ENCODE results near the gene KCTD20. TPM values are rescaled to one million over a fixed set of nuclear protein-coding genes. Genes with fewer than 3 reads are reported as not detected.

Gene KCTD20
- 10 to 100 TPM; 25.0 to 43.9 (median 29.0) TPM for total RNA-seq
- polyA plus RNA-seq = 10 to 100 TPM in 1 of 2 donors, 1 to 10 TPM in 1; 8.3 to 25.6 TPM
- long read RNA-seq, donor 1, full-length matches to known transcripts = 25 of 39 reads
- long read RNA-seq, donor 1, partial matches to known transcripts = 3 of 39 reads
- long read RNA-seq, donor 1, other reads (novel, unspliced or antisense) = 11 of 39 reads
- long read RNA-seq, donor 2, full-length matches to known transcripts = 55 of 91 reads
- long read RNA-seq, donor 2, partial matches to known transcripts = 13 of 91 reads
- long read RNA-seq, donor 2, other reads (novel, unspliced or antisense) = 23 of 91 reads
- long read RNA-seq, donor 3, full-length matches to known transcripts = 37 of 49 reads
- long read RNA-seq, donor 3, partial matches to known transcripts = 1 of 49 reads
- long read RNA-seq, donor 3, other reads (novel, unspliced or antisense) = 11 of 49 reads

DNA sequence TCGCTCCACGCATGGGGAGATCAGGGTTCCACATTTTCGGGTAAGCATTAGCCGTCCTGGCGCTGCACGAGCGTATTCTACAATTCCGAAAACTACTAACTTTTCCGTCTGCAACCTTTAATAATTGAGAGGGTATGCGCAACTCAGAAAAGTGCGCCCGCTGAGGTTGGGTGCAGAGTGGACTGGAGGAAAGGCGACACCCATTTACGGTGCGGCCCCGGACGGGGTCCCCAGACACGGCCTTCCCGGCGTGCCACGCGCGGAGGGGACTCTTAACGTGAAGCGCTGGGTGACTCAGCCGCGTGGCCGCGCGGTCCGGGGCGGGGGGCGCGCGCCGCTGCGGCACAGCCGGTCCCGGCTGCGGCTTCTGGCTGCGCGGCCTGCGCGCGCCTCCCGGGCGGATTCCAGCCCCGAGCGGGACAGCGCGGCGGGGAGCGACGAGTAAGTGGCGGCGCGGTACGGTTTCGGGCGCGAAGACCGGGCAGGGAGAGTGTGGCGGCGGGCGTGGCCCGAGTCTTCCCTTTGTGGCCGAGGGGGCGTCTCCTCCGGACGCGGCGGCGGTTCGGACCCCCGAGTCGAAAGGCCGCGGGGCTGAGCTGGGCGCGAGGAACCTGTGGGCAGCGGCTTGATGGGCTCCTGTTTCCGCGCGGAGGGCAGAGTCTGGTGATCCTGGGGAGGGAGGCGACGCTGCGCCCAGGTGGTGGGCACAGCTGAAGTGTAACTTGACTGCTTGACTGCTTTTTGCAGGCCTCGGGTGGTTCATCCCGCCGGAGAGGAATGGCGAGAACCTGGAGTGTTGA lies at the start of gene KCTD20, which contains the start of gene PXT1:
Gene KCTD20 (plus strand): TSS at position 330 of the 800 bp plus-strand sequence. CDS start 27,098 bp downstream, outside the sequence.
Gene PXT1 (minus strand): TSS at position 184 of the 800 bp plus-strand sequence. CDS start 16,772 bp downstream, outside the sequence.
- peak; percentile 87 to 94 (median 91) for ATAC-seq
- no peaks in the 10 kb centered on the region for H3K36me3 ChIP-seq
- H3K9me3 ChIP-seq = no peaks in the 10 kb centered on the region
- 1 to 2% (median 1%) methylated on average over 23 to 91 of the region's 91 CpGs for WGBS, 4 donors
- H3K27ac ChIP-seq = peak within 1 kb of the TSS; percentile 85 to 100 (median 98)
- TF ChIP-seq, protein P1, sequence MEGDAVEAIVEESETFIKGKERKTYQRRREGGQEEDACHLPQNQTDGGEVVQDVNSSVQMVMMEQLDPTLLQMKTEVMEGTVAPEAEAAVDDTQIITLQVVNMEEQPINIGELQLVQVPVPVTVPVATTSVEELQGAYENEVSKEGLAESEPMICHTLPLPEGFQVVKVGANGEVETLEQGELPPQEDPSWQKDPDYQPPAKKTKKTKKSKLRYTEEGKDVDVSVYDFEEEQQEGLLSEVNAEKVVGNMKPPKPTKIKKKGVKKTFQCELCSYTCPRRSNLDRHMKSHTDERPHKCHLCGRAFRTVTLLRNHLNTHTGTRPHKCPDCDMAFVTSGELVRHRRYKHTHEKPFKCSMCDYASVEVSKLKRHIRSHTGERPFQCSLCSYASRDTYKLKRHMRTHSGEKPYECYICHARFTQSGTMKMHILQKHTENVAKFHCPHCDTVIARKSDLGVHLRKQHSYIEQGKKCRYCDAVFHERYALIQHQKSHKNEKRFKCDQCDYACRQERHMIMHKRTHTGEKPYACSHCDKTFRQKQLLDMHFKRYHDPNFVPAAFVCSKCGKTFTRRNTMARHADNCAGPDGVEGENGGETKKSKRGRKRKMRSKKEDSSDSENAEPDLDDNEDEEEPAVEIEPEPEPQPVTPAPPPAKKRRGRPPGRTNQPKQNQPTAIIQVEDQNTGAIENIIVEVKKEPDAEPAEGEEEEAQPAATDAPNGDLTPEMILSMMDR (IDR thresholded peaks at IDR 0.05) = no peak
- TF ChIP-seq POLR2A (IDR thresholded peaks at IDR 0.05) = peak in 1 of 2 donors; percentile 70
- H3K4me3 ChIP-seq = peak within 1 kb of the TSS; percentile 78 to 99 (median 89)
- no peaks in the 10 kb centered on the region for H3K27me3 ChIP-seq
- peaks cover 8 to 48% (median 34%) of the 10 kb centered on the region in 12 donors for H3K4me1 ChIP-seq
- intact Hi-C loops (cut with DNase I) = loop anchor here in 9 of 10 donors (1.0 to 10.0 kb wide), 8 partner anchors 20 to 236 kb away; partner anchors contain the start of genes SRSF3 (in 6 of the 9), STK38 (in 6 of the 9) and CDKN1A (in 1 of the 9)
- peak; percentile 90 to 95 (median 93) for DNase-seq

DNA sequence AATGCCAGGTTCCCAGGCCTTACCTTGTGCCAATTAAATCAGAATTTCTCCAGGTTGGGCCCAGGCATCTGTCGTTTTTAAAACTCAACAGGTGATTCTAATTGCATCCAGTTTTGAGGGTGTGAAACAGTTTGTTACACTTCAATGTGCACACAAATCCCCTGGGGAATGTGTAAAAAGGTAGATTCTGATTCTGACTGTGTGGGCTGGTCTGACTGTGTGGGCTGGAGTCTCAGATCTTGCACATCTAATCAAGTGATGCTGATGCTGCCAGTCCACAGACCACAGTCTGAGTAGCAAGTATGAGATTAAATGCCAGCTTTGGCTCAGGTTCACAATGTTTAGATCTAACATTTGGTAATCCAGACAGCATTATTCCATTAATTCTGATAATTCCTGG lies 42.8 kb upstream of the KCTD20 start:
- TF ChIP-seq, protein P1 (IDR thresholded peaks at IDR 0.05) = no peak
- no peak for TF ChIP-seq POLR2A (IDR thresholded peaks at IDR 0.05)
- Histone ChIP-seq H3K4me3 (no peak overlapping the region), H3K9me3 (peaks cover 0 to 4% (median 0%) of the 10 kb centered on the region in 12 donors), H3K36me3 (no peaks in the 10 kb centered on the region), H3K4me1 (no peaks in the 10 kb centered on the region), H3K27ac (no peak overlapping the region), H3K27me3 (no peaks in the 10 kb centered on the region)
- DNase-seq (no peak), ATAC-seq (no peak)
- intact Hi-C loops (cut with DNase I) = no loop called here
- WGBS, 4 donors = 73 to 85% (median 78%) methylated on average over 1 of the region's 1 CpG

DNA sequence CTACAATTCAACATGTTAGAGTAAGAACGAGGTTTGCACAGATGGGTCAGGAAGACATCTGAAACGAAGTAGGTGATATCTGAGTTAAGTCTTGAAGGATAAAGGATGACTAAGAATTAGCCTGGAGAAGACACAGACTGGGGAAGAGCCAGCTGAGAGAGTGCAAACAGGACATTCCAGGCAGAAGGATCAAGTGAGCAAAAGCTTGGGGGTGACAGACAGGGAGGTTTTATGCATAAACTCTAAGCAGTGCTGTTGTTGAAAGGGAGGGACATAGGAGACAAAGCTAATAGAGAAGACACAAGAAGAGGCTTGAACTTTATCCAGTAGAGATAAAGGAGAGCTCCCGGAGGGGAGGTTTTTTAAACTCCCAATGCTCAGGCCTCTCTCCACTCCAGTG lies 40.3 kb upstream of the KCTD20 start:
- no peaks in the 10 kb centered on the region for H3K4me1 ChIP-seq
- WGBS, 4 donors = 69 to 80% (median 75%) methylated on average over 3 of the region's 3 CpGs
- peaks cover 0 to 4% (median 0%) of the 10 kb centered on the region in 12 donors for H3K9me3 ChIP-seq
- intact Hi-C loops (cut with DNase I) = no loop called here
- ATAC-seq (no peak), DNase-seq (no peak)
- H3K36me3 ChIP-seq = no peaks in the 10 kb centered on the region
- no peak overlapping the region for H3K4me3 ChIP-seq
- no peaks in the 10 kb centered on the region for H3K27me3 ChIP-seq
- TF ChIP-seq POLR2A (IDR thresholded peaks at IDR 0.05) = no peak
- TF ChIP-seq, protein P1 (IDR thresholded peaks at IDR 0.05) = no peak
- H3K27ac ChIP-seq = no peak overlapping the region
